ENCODE data around the gene GLE1. TPM values are rescaled to one million over a fixed set of nuclear protein-coding genes. Genes with fewer than 3 reads are reported as not detected.
"Not testable (repeated sequence)": the region's sequence is repeated elsewhere in the genome, so short reads cannot be mapped to it uniquely, and the experiment has no call there.

Gene GLE1
- total RNA-seq, 1 experiment from 2014 or later = 61.4 TPM

DNA sequence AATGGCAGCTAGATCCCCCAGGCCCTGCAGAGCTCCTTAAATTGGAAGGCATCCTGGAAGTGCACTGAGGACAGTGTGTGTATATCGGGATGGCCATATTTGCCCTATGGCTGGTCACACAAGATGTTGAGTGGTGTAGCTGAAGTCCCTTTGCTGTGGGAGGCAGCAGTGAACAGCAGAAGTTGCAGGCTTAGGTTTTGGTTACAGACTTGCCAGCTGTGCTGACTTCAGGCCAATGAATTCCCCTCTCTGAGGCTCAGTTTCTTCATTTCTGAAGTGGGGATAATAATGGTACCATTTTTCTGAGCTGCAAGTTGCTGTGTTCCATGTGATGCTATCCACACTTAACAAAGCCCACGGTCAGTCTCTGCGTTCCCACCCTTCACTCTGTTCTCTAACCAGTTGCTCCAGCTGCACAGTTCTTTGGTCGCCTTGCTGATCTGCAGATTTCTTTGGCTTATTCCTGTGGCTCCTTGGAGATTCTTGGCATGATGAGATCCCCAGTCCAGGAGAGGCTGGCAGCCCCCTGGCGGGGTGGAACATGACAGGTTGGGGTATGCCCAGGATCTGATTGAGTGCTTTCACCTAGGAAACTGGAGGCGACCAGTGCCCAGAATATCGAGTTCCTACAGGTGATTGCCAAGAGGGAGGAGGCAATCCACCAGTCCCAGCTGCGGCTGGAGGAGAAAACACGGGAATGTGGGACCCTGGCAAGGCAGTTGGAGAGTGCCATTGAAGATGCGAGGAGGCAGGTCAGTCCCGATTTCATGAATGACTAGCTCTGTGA lies 6.5 kb upstream of the GLE1 start:
- no peak for DNase-seq (ENCODE audit: low read depth)

GRCh38 chr9:128498911-128499310 lies 5.6 kb upstream of the GLE1 start:
- DNase-seq (ENCODE audit: low read depth) = no peak

GRCh38 chr9:128499920-128500319 lies 4.6 kb upstream of the GLE1 start:
- DNase-seq (ENCODE audit: low read depth) = no peak

GRCh38 chr9:128503415-128503825 lies 1.1 kb upstream of the GLE1 start:
- not testable (repeated sequence) for DNase-seq (ENCODE audit: low read depth)

- peak; percentile 12 for DNase-seq (ENCODE audit: low read depth)
Observed at GRCh38 chr9:128503870-128504269, 649 bp upstream of the GLE1 start.

- peak; percentile 40 for DNase-seq (ENCODE audit: low read depth)
Observed at GRCh38 chr9:128505414-128505765, 871 bp downstream of the GLE1 start.

- not testable (repeated sequence) for DNase-seq (ENCODE audit: low read depth)
Observed at GRCh38 chr9:128505906-128506305, 1.4 kb downstream of the GLE1 start.

DNA sequence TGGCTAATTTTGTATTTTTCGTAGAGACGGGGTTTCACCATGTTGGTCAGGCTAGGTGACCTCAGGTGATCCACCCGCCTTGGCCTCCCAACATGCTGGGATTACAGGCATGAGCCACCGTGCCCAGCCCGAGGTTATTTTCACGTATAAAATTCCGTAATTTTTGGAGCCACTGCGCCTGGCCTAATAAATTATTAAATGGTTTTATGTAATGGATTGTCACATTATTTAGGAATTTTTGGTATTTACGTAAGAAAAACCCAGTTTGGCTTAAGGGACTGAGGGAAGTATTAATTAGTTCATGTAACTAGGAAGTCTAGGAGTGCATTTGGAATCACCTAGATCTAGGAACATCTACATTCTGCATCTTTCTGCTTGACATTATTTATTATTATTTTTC lies 8.3 kb downstream of the GLE1 start:
- no peak for DNase-seq (ENCODE audit: low read depth)

- DNase-seq (ENCODE audit: low read depth) = no peak
Observed at GRCh38 chr9:128521956-128522355, 17.4 kb downstream of the GLE1 start.

GRCh38 chr9:128523199-128523925 lies 18.8 kb downstream of the GLE1 start:
- DNase-seq (ENCODE audit: low read depth) = peak; percentile 42

DNA sequence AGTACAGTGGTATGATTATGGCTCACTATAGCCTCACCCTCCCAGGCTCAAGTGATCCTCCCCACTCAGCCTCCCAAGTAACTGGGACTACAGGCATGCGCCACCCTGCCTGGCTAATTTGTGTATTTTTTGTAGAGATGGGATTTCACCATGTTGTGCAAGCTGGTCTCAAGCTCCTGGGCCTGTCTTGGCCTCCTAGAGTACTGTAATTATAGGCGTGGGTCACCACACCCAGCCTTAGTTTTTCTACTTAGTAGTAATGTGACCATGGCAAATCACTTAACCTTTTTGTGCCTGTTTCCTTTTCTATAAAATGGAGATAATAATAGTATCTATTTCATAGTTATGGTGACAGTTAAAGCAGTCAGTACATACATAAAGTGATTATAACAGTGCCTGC lies 22.2 kb downstream of the GLE1 start:
- DNase-seq (ENCODE audit: low read depth) = no peak

- peak; percentile 85 for DNase-seq (ENCODE audit: low read depth)
Observed at GRCh38 chr9:128528445-128529160, 24.1 kb downstream of the GLE1 start.

DNA sequence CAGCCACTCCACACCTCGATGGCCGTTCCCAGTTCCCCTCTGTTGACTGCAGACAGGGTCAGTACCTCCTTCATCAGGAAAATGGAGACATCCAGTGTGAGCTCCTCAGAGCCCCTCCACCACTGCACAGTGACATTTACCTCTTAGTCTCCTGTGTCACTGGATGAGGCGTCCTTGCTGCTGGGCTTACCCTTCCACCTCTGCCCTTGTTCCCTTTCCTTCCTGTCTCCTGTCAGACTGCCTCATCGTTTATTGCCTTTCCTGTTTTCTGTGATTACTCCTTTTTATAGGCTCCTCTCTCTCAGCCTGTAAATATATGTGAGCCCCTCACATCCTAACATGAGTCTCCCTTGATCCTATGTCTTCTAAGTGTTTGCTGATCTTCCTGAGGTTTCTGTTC lies 24.7 kb downstream of the GLE1 start:
- DNase-seq (ENCODE audit: low read depth) = peak; percentile 15

- DNase-seq (ENCODE audit: low read depth) = no peak
Observed at GRCh38 chr9:128532581-128532980, 28.1 kb downstream of the GLE1 start.

DNA sequence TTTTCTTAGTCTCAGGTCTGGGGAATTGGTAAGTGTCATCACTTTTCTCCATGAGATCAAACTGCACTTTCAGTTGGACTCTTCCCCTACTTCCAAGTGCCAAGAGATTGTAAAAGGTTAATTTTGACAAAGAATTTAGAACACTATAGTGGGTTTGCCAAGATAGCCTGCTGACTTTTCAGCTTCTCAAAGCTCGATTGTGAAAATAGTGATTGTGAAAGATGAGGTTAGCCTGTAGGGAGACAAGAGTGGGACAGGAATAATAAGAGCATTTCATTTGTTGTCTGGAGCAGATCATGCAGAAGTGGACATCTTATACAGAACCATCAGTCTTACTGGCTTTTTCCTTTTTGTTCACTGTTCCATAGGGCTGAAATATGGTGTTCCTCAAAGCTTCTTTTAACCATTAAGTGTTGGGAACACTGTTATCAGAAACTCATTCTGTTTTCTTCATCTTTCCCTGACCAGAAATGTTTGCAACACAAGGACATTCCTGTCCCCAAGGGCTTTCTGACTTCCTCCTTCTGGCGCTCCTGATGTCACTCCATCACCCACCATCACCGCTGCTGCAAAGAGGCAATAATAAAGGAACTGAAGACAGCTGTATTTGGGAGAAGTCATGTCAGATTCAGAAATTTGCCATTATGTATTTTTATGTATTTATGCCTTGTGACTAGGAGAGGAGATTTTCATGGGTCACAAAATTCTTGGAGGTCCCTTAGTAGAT lies 36.3 kb downstream of the GLE1 start:
- DNase-seq (ENCODE audit: low read depth) = no peak

DNA sequence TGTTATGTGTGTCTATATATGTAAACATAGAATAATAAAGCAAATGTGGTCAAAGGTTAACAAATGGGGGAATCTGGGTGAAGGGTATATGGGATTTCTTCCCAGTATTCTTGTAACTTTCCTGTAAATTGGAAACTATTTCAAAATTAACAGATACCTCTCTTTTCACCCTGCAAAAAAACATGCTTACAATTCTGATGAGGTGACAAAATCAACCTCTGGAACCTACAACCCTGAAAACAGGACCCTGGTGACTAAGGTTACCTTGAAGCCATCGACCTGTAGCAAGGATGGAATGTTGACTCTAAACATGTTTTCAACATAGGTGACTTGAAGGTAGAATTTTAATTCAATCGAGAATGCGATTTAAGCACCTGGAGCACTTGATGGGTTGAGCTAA lies 42.0 kb downstream of the GLE1 start:
- no peak for DNase-seq (ENCODE audit: low read depth)

DNA sequence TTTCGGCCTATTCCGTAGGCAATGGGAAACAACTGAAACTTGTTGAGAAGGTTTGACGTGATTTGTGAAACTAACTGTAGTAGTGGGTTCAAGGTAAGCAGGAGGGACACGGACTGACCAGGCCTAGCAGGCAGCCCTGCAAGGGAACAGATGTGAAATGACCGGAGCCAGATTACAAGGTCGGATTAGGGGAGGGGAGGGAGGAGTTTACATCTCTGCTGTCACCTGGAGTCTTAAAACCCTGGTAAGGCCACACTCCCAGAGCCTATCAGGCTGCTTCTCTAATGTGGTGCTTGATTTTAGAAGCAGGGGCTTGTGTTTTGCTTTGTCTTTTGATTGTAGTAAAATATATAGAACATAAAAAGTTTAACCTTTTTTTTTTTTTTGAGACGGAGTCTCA lies 44.4 kb downstream of the GLE1 start:
- DNase-seq (ENCODE audit: low read depth) = no peak

GRCh38 chr9:128550226-128550625 lies 45.7 kb downstream of the GLE1 start:
- DNase-seq (ENCODE audit: low read depth) = no peak

GRCh38 chr9:128550770-128551656 lies 46.5 kb downstream of the GLE1 start:
- peak; percentile 41 for DNase-seq (ENCODE audit: low read depth)

- no peak for DNase-seq (ENCODE audit: low read depth)
Observed at GRCh38 chr9:128551657-128552152, 47.2 kb downstream of the GLE1 start.

All from M059J (cell line).